ENCODE measurements around the gene STUM. TPM values are rescaled to one million over a fixed set of nuclear protein-coding genes. Genes with fewer than 3 reads are reported as not detected.

STUM gene
- total and polyA plus RNA-seq, 2 experiments from 2014 or later = 0.23 to 1.3 TPM

DNA sequence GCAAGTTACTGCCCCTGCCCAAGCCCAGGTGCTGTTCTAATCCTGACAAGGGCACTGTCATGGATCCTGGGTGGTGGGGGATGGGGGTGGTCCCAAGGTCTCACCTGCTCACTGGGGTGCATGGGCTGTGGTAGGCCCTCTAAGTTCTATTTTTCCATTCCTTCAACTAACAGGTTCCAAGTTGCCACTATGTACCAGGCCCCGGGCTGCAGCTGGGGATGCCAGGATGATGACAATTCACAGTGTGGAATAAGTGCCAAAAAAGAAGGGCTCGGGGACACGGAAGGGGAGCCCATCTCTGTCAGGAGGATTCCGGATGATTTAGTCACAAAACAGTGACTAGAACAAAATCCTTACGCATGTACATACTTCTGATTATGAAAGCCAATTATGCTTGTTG, 76.0 kb downstream of the STUM start (continued):
- TF ChIP-seq, protein P1, sequence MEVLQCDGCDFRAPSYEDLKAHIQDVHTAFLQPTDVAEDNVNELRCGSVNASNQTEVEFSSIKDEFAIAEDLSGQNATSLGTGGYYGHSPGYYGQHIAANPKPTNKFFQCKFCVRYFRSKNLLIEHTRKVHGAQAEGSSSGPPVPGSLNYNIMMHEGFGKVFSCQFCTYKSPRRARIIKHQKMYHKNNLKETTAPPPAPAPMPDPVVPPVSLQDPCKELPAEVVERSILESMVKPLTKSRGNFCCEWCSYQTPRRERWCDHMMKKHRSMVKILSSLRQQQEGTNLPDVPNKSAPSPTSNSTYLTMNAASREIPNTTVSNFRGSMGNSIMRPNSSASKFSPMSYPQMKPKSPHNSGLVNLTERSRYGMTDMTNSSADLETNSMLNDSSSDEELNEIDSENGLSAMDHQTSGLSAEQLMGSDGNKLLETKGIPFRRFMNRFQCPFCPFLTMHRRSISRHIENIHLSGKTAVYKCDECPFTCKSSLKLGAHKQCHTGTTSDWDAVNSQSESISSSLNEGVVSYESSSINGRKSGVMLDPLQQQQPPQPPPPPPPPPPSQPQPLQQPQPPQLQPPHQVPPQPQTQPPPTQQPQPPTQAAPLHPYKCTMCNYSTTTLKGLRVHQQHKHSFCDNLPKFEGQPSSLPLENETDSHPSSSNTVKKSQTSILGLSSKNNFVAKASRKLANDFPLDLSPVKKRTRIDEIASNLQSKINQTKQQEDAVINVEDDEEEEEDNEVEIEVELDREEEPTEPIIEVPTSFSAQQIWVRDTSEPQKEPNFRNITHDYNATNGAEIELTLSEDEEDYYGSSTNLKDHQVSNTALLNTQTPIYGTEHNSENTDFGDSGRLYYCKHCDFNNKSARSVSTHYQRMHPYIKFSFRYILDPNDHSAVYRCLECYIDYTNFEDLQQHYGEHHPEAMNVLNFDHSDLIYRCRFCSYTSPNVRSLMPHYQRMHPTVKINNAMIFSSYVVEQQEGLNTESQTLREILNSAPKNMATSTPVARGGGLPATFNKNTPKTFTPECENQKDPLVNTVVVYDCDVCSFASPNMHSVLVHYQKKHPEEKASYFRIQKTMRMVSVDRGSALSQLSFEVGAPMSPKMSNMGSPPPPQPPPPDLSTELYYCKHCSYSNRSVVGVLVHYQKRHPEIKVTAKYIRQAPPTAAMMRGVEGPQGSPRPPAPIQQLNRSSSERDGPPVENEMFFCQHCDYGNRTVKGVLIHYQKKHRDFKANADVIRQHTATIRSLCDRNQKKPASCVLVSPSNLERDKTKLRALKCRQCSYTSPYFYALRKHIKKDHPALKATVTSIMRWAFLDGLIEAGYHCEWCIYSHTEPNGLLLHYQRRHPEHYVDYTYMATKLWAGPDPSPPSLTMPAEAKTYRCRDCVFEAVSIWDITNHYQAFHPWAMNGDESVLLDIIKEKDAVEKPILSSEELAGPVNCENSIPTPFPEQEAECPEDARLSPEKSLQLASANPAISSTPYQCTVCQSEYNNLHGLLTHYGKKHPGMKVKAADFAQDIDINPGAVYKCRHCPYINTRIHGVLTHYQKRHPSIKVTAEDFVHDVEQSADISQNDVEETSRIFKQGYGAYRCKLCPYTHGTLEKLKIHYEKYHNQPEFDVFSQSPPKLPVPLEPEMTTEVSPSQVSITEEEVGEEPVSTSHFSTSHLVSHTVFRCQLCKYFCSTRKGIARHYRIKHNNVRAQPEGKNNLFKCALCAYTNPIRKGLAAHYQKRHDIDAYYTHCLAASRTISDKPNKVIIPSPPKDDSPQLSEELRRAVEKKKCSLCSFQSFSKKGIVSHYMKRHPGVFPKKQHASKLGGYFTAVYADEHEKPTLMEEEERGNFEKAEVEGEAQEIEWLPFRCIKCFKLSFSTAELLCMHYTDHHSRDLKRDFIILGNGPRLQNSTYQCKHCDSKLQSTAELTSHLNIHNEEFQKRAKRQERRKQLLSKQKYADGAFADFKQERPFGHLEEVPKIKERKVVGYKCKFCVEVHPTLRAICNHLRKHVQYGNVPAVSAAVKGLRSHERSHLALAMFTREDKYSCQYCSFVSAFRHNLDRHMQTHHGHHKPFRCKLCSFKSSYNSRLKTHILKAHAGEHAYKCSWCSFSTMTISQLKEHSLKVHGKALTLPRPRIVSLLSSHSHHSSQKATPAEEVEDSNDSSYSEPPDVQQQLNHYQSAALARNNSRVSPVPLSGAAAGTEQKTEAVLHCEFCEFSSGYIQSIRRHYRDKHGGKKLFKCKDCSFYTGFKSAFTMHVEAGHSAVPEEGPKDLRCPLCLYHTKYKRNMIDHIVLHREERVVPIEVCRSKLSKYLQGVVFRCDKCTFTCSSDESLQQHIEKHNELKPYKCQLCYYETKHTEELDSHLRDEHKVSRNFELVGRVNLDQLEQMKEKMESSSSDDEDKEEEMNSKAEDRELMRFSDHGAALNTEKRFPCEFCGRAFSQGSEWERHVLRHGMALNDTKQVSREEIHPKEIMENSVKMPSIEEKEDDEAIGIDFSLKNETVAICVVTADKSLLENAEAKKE (CRISPR knock-in tag; IDR thresholded peaks at IDR 0.05) = no peak
- no peak for TF ChIP-seq CREB1 (CRISPR knock-in tag; IDR thresholded peaks at IDR 0.05; ENCODE audit: low read depth)
- TF ChIP-seq NANOG (IDR thresholded peaks at IDR 0.05; ENCODE audit: borderline replicate concordance) = no peak
- TF ChIP-seq POLR2AphosphoS5 (IDR thresholded peaks at IDR 0.05; ENCODE audit: low read depth) = no peak

DNA sequence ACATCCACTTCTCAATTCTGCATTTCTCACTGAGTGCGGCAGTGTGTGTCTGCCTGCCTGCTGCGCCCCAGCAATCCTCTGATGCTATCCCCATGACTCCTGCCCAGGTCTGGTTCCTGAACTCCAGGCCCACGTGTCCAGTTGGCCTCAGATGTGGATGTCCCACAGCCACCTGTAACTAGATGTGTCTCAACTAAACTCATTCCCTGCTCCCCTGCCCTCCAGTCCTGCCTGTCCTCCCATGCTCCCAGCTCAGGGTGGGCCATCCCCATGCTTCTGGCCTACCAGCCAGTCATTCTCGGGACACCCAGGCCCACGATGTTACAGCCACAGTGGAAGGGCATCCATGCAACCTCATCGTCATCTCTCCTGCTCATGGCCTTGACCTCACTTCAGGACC, 76.8 kb downstream of the STUM start:
- H3K36me3 Mint-ChIP-seq (ENCODE audit: low read depth) = peaks cover 4% of the 10 kb centered on the region; the same call in 1 of the 3 replicates
- H3K4me3 Mint-ChIP-seq = no peak overlapping the region
- ATAC-seq (no peak), DNase-seq (ENCODE audit: low spot score) (no peak)
- no peak overlapping the region for H3K27ac Mint-ChIP-seq
- H4K20me1 ChIP-seq (replicated peaks; ENCODE audit: insufficient read depth) = no peaks in the 10 kb centered on the region
- H3F3A ChIP-seq (replicated peaks; ENCODE audit: low read depth) = no peaks in the 10 kb centered on the region
- no peak overlapping the region for H2AFZ ChIP-seq
- no peaks in the 10 kb centered on the region for H3K36me3 ChIP-seq (ENCODE audit: insufficient read depth)
- H3K27ac ChIP-seq (ENCODE audit: low read depth) = no peak overlapping the region
- no peaks in the 10 kb centered on the region for H3K4me1 Mint-ChIP-seq
- H3K4me3 ChIP-seq = no peak overlapping the region
- peaks cover 10% of the 10 kb centered on the region; the same call in 2 of the 3 replicates for H3K9me3 Mint-ChIP-seq
- peaks cover 16% of the 10 kb centered on the region for H3K27me3 Mint-ChIP-seq (ENCODE audit: insufficient read depth, low read depth, poor library complexity)
- H3K9me2 ChIP-seq (ENCODE audit: insufficient read depth) = no peaks in the 10 kb centered on the region
- no peaks in the 10 kb centered on the region for H3K4me1 ChIP-seq (ENCODE audit: insufficient read depth)
- TF ChIP-seq, protein P2, sequence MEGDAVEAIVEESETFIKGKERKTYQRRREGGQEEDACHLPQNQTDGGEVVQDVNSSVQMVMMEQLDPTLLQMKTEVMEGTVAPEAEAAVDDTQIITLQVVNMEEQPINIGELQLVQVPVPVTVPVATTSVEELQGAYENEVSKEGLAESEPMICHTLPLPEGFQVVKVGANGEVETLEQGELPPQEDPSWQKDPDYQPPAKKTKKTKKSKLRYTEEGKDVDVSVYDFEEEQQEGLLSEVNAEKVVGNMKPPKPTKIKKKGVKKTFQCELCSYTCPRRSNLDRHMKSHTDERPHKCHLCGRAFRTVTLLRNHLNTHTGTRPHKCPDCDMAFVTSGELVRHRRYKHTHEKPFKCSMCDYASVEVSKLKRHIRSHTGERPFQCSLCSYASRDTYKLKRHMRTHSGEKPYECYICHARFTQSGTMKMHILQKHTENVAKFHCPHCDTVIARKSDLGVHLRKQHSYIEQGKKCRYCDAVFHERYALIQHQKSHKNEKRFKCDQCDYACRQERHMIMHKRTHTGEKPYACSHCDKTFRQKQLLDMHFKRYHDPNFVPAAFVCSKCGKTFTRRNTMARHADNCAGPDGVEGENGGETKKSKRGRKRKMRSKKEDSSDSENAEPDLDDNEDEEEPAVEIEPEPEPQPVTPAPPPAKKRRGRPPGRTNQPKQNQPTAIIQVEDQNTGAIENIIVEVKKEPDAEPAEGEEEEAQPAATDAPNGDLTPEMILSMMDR (conservative IDR thresholded peaks at IDR 0.05; ENCODE audit: low read depth in 2 of 2) = no peak
- TF ChIP-seq, protein P3, sequence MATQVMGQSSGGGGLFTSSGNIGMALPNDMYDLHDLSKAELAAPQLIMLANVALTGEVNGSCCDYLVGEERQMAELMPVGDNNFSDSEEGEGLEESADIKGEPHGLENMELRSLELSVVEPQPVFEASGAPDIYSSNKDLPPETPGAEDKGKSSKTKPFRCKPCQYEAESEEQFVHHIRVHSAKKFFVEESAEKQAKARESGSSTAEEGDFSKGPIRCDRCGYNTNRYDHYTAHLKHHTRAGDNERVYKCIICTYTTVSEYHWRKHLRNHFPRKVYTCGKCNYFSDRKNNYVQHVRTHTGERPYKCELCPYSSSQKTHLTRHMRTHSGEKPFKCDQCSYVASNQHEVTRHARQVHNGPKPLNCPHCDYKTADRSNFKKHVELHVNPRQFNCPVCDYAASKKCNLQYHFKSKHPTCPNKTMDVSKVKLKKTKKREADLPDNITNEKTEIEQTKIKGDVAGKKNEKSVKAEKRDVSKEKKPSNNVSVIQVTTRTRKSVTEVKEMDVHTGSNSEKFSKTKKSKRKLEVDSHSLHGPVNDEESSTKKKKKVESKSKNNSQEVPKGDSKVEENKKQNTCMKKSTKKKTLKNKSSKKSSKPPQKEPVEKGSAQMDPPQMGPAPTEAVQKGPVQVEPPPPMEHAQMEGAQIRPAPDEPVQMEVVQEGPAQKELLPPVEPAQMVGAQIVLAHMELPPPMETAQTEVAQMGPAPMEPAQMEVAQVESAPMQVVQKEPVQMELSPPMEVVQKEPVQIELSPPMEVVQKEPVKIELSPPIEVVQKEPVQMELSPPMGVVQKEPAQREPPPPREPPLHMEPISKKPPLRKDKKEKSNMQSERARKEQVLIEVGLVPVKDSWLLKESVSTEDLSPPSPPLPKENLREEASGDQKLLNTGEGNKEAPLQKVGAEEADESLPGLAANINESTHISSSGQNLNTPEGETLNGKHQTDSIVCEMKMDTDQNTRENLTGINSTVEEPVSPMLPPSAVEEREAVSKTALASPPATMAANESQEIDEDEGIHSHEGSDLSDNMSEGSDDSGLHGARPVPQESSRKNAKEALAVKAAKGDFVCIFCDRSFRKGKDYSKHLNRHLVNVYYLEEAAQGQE (IDR thresholded peaks at IDR 0.05; ENCODE audit: unreplicated experiment) = no peak
- TF ChIP-seq, protein P4, sequence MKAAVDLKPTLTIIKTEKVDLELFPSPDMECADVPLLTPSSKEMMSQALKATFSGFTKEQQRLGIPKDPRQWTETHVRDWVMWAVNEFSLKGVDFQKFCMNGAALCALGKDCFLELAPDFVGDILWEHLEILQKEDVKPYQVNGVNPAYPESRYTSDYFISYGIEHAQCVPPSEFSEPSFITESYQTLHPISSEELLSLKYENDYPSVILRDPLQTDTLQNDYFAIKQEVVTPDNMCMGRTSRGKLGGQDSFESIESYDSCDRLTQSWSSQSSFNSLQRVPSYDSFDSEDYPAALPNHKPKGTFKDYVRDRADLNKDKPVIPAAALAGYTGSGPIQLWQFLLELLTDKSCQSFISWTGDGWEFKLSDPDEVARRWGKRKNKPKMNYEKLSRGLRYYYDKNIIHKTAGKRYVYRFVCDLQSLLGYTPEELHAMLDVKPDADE (IDR thresholded peaks at IDR 0.05) = no peak
- TF ChIP-seq JUNB (IDR thresholded peaks at IDR 0.05; ENCODE audit: unreplicated experiment) (no peak), NANOG (IDR thresholded peaks at IDR 0.05; ENCODE audit: borderline replicate concordance) (no peak), ZNF331 (CRISPR knock-in tag; IDR thresholded peaks at IDR 0.05; ENCODE audit: low read depth) (no peak), EZH2 (IDR thresholded peaks at IDR 0.05; ENCODE audit: low read depth, unreplicated experiment) (no peak)
- no peak overlapping the region for H3K4me2 ChIP-seq
- no peaks in the 10 kb centered on the region for H3K79me2 ChIP-seq (replicated peaks; ENCODE audit: insufficient read depth)
- peaks cover 13% of the 10 kb centered on the region for H3K27me3 ChIP-seq (ENCODE audit: insufficient read depth)
